HEK293 (cell line): ENCODE results near the gene SEC24A.

Source experiments
- ELK4 ChIP-seq: IDR thresholded peaks from 2 replicates; pipeline ENCODE4 v1.6.1; 2011; ENCODE audit warnings: mild to moderate bottlenecking, low read depth, low read length, borderline replicate concordance
- GLI4 ChIP-seq: fragments of 450-650 bp; formaldehyde crosslinking; IDR thresholded peaks from 2 replicates; pipeline ENCODE4 v1.5.1; 2016; ENCODE audit warnings: missing biosample characterization, missing genetic modification characterization
- KLF1 ChIP-seq: fragments of 450-650 bp; formaldehyde crosslinking; IDR thresholded peaks from 2 replicates; pipeline ENCODE4 v1.5.1; 2016; ENCODE audit warnings: missing biosample characterization, missing genetic modification characterization
- KLF7 ChIP-seq: fragments of 450-650 bp; formaldehyde crosslinking; IDR thresholded peaks from 2 replicates; pipeline ENCODE4 v1.5.1; 2016; ENCODE audit warnings: missing biosample characterization, missing genetic modification characterization, borderline replicate concordance
- KLF9 ChIP-seq: fragments of 450-650 bp; formaldehyde crosslinking; IDR thresholded peaks from 2 replicates; pipeline ENCODE4 v1.5.1; 2016; ENCODE audit warnings: missing biosample characterization, missing genetic modification characterization, low read depth
- MYNN ChIP-seq: fragments of 450-650 bp; formaldehyde crosslinking; IDR thresholded peaks from 2 replicates; pipeline ENCODE4 v1.5.1; 2016; ENCODE audit warnings: missing biosample characterization, missing genetic modification characterization, borderline replicate concordance
- OVOL3 ChIP-seq: fragments of 450-650 bp; formaldehyde crosslinking; IDR thresholded peaks from 2 replicates; pipeline ENCODE4 v1.5.1; 2016; ENCODE audit warnings: missing biosample characterization, missing genetic modification characterization
- PATZ1 ChIP-seq: fragments of 450-650 bp; formaldehyde crosslinking; IDR thresholded peaks from 2 replicates; pipeline ENCODE4 v1.5.1; 2016; ENCODE audit warnings: missing biosample characterization, missing genetic modification characterization
- PRDM1 ChIP-seq: fragments of 450-650 bp; formaldehyde crosslinking; IDR thresholded peaks from 2 replicates; pipeline ENCODE4; 2016; ENCODE audit warnings: missing biosample characterization, missing genetic modification characterization
- SCRT1 ChIP-seq: fragments of 450-650 bp; formaldehyde crosslinking; IDR thresholded peaks from 2 replicates; pipeline ENCODE4 v1.5.1; 2016; ENCODE audit warnings: missing biosample characterization, missing genetic modification characterization, borderline replicate concordance
- SETDB1 ChIP-seq: IDR thresholded peaks from one replicate; pipeline ENCODE4 v1.6.1; 2017; ENCODE audit warnings: mild to moderate bottlenecking, low read length, moderate library complexity, mixed read lengths; ENCODE audit not compliant: insufficient read length
- SP2 ChIP-seq: fragments of 450-650 bp; formaldehyde crosslinking; IDR thresholded peaks from 2 replicates; pipeline ENCODE4 v1.5.1; 2016; ENCODE audit warnings: missing biosample characterization, missing genetic modification characterization
- TRIM28 ChIP-seq: IDR thresholded peaks from 2 replicates; pipeline ENCODE4 v1.6.1; 2011; ENCODE audit warnings: low read length, control low read depth, borderline replicate concordance
- ZBTB20 ChIP-seq: fragments of 450-650 bp; formaldehyde crosslinking; IDR thresholded peaks from 2 replicates; pipeline ENCODE4 v1.5.1; 2016; ENCODE audit warnings: missing biosample characterization, missing genetic modification characterization
- ZBTB49 ChIP-seq: fragments of 450-650 bp; formaldehyde crosslinking; IDR thresholded peaks from 2 replicates; pipeline ENCODE4 v1.5.1; 2016; ENCODE audit warnings: missing biosample characterization, missing genetic modification characterization, low read depth
- ZBTB8A ChIP-seq: fragments of 450-650 bp; formaldehyde crosslinking; IDR thresholded peaks from 2 replicates; pipeline ENCODE4 v1.5.1; 2016; ENCODE audit warnings: missing biosample characterization, missing genetic modification characterization
- ZNF133 ChIP-seq: fragments of 450-650 bp; formaldehyde crosslinking; IDR thresholded peaks from 2 replicates; pipeline ENCODE4 v1.5.1; 2016; ENCODE audit warnings: missing biosample characterization, missing genetic modification characterization
- ZNF16 ChIP-seq: fragments of 450-650 bp; formaldehyde crosslinking; IDR thresholded peaks from 2 replicates; pipeline ENCODE4 v1.5.1; 2016; ENCODE audit warnings: low read depth, missing biosample characterization, missing genetic modification characterization
- ZNF24 ChIP-seq: fragments of 450-650 bp; formaldehyde crosslinking; IDR thresholded peaks from 2 replicates; pipeline ENCODE4 v1.5.1; 2016; ENCODE audit warnings: missing biosample characterization, missing genetic modification characterization
- ZNF350 ChIP-seq: fragments of 450-650 bp; formaldehyde crosslinking; IDR thresholded peaks from 2 replicates; pipeline ENCODE4 v1.5.0; 2017; ENCODE audit warnings: missing biosample characterization, mild to moderate bottlenecking, missing genetic modification characterization
- ZNF391 ChIP-seq: fragments of 450-650 bp; formaldehyde crosslinking; IDR thresholded peaks from 2 replicates; pipeline ENCODE4 v1.5.1; 2016; ENCODE audit warnings: low read depth, missing biosample characterization, missing genetic modification characterization, borderline replicate concordance
- ZNF394 ChIP-seq: fragments of 450-650 bp; formaldehyde crosslinking; IDR thresholded peaks from 2 replicates; pipeline ENCODE4 v1.5.1; 2016; ENCODE audit warnings: missing biosample characterization, missing genetic modification characterization, mild to moderate bottlenecking, moderate library complexity, borderline replicate concordance
- ZNF433 ChIP-seq: fragments of 450-650 bp; formaldehyde crosslinking; IDR thresholded peaks from 2 replicates; pipeline ENCODE4 v1.5.1; 2016; ENCODE audit warnings: missing biosample characterization, missing genetic modification characterization, low read depth
- ZNF521 ChIP-seq: fragments of 450-650 bp; formaldehyde crosslinking; IDR thresholded peaks from 2 replicates; pipeline ENCODE4 v1.5.1; 2017; ENCODE audit warnings: missing biosample characterization, mild to moderate bottlenecking, missing genetic modification characterization
- ZNF530 ChIP-seq: fragments of 450-650 bp; formaldehyde crosslinking; IDR thresholded peaks from 2 replicates; pipeline ENCODE4 v1.5.1; 2016; ENCODE audit warnings: low read depth, missing biosample characterization, missing genetic modification characterization
- ZNF544 ChIP-seq: fragments of 450-650 bp; formaldehyde crosslinking; IDR thresholded peaks from 2 replicates; pipeline ENCODE4 v1.5.0; 2017; ENCODE audit warnings: missing biosample characterization, missing genetic modification characterization
- ZNF621 ChIP-seq: fragments of 450-650 bp; formaldehyde crosslinking; IDR thresholded peaks from 2 replicates; pipeline ENCODE4 v1.5.1; 2017; ENCODE audit warnings: missing biosample characterization, missing genetic modification characterization
- ZNF623 ChIP-seq: fragments of 450-650 bp; formaldehyde crosslinking; IDR thresholded peaks from 2 replicates; pipeline ENCODE4 v1.5.1; 2016; ENCODE audit warnings: missing biosample characterization, missing genetic modification characterization
- ZNF76 ChIP-seq: fragments of 450-650 bp; formaldehyde crosslinking; IDR thresholded peaks from 2 replicates; pipeline ENCODE4; 2016; ENCODE audit warnings: low read depth, missing biosample characterization, missing genetic modification characterization, borderline replicate concordance
- ZNF830 ChIP-seq: fragments of 450-650 bp; IDR thresholded peaks from 2 replicates; pipeline ENCODE4 v1.5.0; 2018; ENCODE audit warnings: missing biosample characterization, missing genetic modification characterization, low read depth, mild to moderate bottlenecking, moderate library complexity
- ZSCAN30 ChIP-seq: fragments of 450-650 bp; IDR thresholded peaks from 2 replicates; pipeline ENCODE4 v1.5.1; 2018; ENCODE audit warnings: missing biosample characterization, mild to moderate bottlenecking, missing genetic modification characterization, moderate library complexity
- ZSCAN5A ChIP-seq: fragments of 450-650 bp; formaldehyde crosslinking; IDR thresholded peaks from 2 replicates; pipeline ENCODE4 v1.5.1; 2016; ENCODE audit warnings: missing biosample characterization, missing genetic modification characterization
- TF ChIP-seq, protein P1 (sequence below): fragments of 450-650 bp; formaldehyde crosslinking; IDR thresholded peaks from 2 replicates; pipeline ENCODE4 v1.5.1; 2016; ENCODE audit warnings: missing biosample characterization, missing genetic modification characterization

Gene SEC24A

DNA sequence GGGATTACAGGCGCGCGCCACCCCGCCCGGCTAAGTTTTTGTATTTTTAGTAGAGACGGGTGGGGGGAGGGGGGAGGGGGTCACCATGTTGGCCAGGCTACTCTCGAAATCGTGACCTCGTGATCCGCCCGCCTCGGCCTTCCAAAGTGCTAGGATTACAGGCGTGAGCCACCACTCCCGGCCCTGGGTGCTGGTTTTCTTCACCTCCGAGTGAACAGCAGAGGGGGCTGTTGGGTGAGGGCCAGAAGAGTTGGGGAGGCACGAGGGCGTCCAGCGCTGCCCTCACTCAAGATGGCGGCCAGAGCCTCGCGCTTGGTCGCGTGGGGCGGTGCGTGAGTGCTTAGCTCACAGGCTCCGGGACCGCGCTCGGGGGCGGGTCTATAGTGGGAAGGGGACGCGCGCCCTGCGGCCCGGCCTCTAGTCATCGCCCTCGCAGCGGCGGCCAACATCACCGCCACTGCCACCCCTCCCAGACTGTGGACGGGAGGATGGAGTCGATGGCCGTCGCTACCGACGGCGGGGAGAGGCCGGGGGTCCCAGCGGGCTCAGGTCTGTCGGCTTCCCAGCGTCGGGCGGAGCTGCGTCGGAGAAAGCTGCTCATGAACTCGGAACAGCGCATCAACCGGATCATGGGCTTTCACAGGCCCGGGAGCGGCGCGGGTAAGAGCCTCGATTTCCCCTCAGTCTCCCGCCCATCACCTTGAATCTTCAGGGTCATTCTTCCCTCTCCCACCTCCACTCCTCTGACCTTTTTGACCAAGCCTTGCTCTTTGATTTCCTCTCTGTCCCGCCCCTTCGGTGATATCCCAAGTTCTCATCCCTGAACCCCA, 89.8 kb downstream of the SEC24A start, which contains the start of gene CAMLG (continued):
- TF ChIP-seq ZNF521, result no peak
- no peak for TF ChIP-seq ZNF830 (tag by site-specific recombination)
- no peak for TF ChIP-seq OVOL3 (tag by site-specific recombination)
- TF ChIP-seq ZNF544 (tag by site-specific recombination), result no peak
- no peak for TF ChIP-seq MYNN (tag by site-specific recombination)
- TF ChIP-seq ZBTB20, result peak; percentile 91; the same call in 1 of the 2 replicates
- TF ChIP-seq ZNF623 (tag by site-specific recombination), result peak; percentile 25; the same call in 1 of the 2 replicates
- TF ChIP-seq ZNF76 (tag by site-specific recombination), result peak; percentile 92
- peak; percentile 78; the same call in 1 of the 2 replicates for TF ChIP-seq KLF1 (tag by site-specific recombination)
- peak; percentile 54; the same call in 1 of the 2 replicates for TF ChIP-seq KLF9
- no peak for TF ChIP-seq ZNF133 (tag by site-specific recombination)
- peak; percentile 91; the same call in 1 of the 2 replicates for TF ChIP-seq ZSCAN30 (tag by site-specific recombination)
- no peak for TF ChIP-seq SCRT1 (tag by site-specific recombination)
- no peak for TF ChIP-seq ZNF530 (tag by site-specific recombination)
- TF ChIP-seq KLF7 (tag by site-specific recombination), result peak; percentile 57; the same call in 1 of the 2 replicates
- TF ChIP-seq SETDB1, result no peak
- TF ChIP-seq ZBTB49, result no peak
- TF ChIP-seq ZNF350 (tag by site-specific recombination), result no peak
- no peak for TF ChIP-seq GLI4 (tag by site-specific recombination)
- no peak for TF ChIP-seq ELK4
- TF ChIP-seq PATZ1 (tag by site-specific recombination), result peak; percentile 98
- TF ChIP-seq ZNF621 (tag by site-specific recombination), result no peak
- TF ChIP-seq, protein P1, sequence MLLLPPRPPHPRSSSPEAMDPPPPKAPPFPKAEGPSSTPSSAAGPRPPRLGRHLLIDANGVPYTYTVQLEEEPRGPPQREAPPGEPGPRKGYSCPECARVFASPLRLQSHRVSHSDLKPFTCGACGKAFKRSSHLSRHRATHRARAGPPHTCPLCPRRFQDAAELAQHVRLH (tag by site-specific recombination), result peak; percentile 79
- TF ChIP-seq ZNF394 (tag by site-specific recombination), result peak; percentile 76; the same call in 1 of the 2 replicates
- TF ChIP-seq ZNF433 (tag by site-specific recombination), result no peak
- 0 out of 2 replicates have a peak, but pooled peaks have one; percentile 25 for TF ChIP-seq ZNF391
- TF ChIP-seq ZSCAN5A (tag by site-specific recombination), result peak; percentile 27; the same call in 1 of the 2 replicates
- TF ChIP-seq ZNF24 (tag by site-specific recombination), result 0 out of 2 replicates have a peak, but pooled peaks have one; percentile 53
- no peak for TF ChIP-seq PRDM1 (tag by site-specific recombination)
- TF ChIP-seq TRIM28, result no peak; the same call in 1 of the 2 replicates
- peak; percentile 89 for TF ChIP-seq ZBTB8A (tag by site-specific recombination)
- no peak for TF ChIP-seq ZNF16 (tag by site-specific recombination)
- TF ChIP-seq SP2 (tag by site-specific recombination), result peak; percentile 95
